Lower leg skin (tissue), 4 donors: Measurements from ENCODE around the gene CNBP. TPM values are rescaled to one million over a fixed set of nuclear protein-coding genes. Genes with fewer than 3 reads are reported as not detected.

Source experiments
- DNase-seq, 2 donors: peaks; one replicate each; pipeline ENCODE4 v3.0.0-alpha.2; 2019; ENCODE audit warnings: low spot score in 2 of 2
- H3K4me3 ChIP-seq: fragments of 200-600 bp; sonication (generic); 2 replicates; pipeline ENCODE4 v1.5.1; 2017; ENCODE audit warnings: mild to moderate bottlenecking, low read depth; ENCODE audit not compliant: poor library complexity, severe bottlenecking
- CTCF ChIP-seq, 3 donors: fragments of 450-650 bp; IDR thresholded peaks; one replicate each; pipeline ENCODE4 v1.5.1; 2016; ENCODE audit warnings: antibody characterized with exemption in 3 of 3, mild to moderate bottlenecking in 3 of 3, moderate library complexity in 2 of 3
- POLR2A ChIP-seq, 2 donors: fragments of 450-650 bp; IDR thresholded peaks; one replicate each; pipeline ENCODE4 v1.6.1; 2016 to 2017; ENCODE audit warnings: antibody characterized with exemption in 2 of 2, mild to moderate bottlenecking in 1 of 2, moderate library complexity in 1 of 2
- WGBS, 2 donors: methylation state at CpG; one replicate each; pipeline ENCODE4 v1.1.5; 2018; 5-methylcytosine and 5-hydroxymethylcytosine counted together
- intact Hi-C: fragments of 100-400 bp; cut with DNase I; formaldehyde crosslinking; loops from one replicate; pipeline ENCODE4 v1.15.0; 2023; ENCODE audit warnings: low total_unique reads
- total RNA-seq, 4 donors: library from RNA; depleted of rRNA; stranded (reverse); fragments of >200 nt; gene quantifications; one replicate each; pipeline ENCODE4 v1.1.0, GENCODE V29; 2016

The CNBP gene
- total RNA-seq, 4 donors from 2014 or later = 425 to 625 (median 493) TPM

GRCh38 chr3:129211345-129211744 lies 27.6 kb upstream of the CNBP start:
- TF ChIP-seq CTCF (IDR thresholded peaks at IDR 0.05) (no peak), POLR2A (IDR thresholded peaks at IDR 0.05) (no peak)
- H3K4me3 ChIP-seq = no peak overlapping the region
- intact Hi-C loops = no loop called here
- 64 to 72% methylated on average over 1 of the region's 1 CpG for WGBS, 2 donors
- no peak for DNase-seq

- intact Hi-C loops = no loop called here
- WGBS, 2 donors = 52 to 58% methylated on average over 4 of the region's 4 CpGs
- no peak overlapping the region for H3K4me3 ChIP-seq
- DNase-seq = no peak
- TF ChIP-seq CTCF (IDR thresholded peaks at IDR 0.05) = no peak
- no peak for TF ChIP-seq POLR2A (IDR thresholded peaks at IDR 0.05)
These were observed 23.8 kb upstream of the CNBP start for GRCh38 chr3:129207479-129207878.

GRCh38 chr3:129205109-129205832 lies 21.6 kb upstream of the CNBP start:
- H3K4me3 ChIP-seq = no peak overlapping the region
- intact Hi-C loops = no loop called here
- no peak for TF ChIP-seq POLR2A (IDR thresholded peaks at IDR 0.05)
- TF ChIP-seq CTCF (IDR thresholded peaks at IDR 0.05) = no peak
- WGBS, 2 donors = 91 to 95% methylated on average over 8 of the region's 8 CpGs
- no peak for DNase-seq

GRCh38 chr3:129204473-129204872 lies 20.8 kb upstream of the CNBP start:
- no peak for DNase-seq
- H3K4me3 ChIP-seq = no peak overlapping the region
- no peak for TF ChIP-seq CTCF (IDR thresholded peaks at IDR 0.05)
- no peak for TF ChIP-seq POLR2A (IDR thresholded peaks at IDR 0.05)
- intact Hi-C loops = no loop called here
- 42 to 47% methylated on average over 2 of the region's 2 CpGs for WGBS, 2 donors

GRCh38 chr3:129199366-129199765 lies 15.7 kb upstream of the CNBP start:
- TF ChIP-seq POLR2A (IDR thresholded peaks at IDR 0.05) = no peak
- no peak for TF ChIP-seq CTCF (IDR thresholded peaks at IDR 0.05)
- no peak for DNase-seq
- WGBS, 2 donors = 61 to 75% methylated on average over 8 of the region's 8 CpGs
- no peak overlapping the region for H3K4me3 ChIP-seq
- intact Hi-C loops = no loop called here

- 42 to 48% methylated on average over 1 of the region's 1 CpG for WGBS, 2 donors
- peak in 1 of 2 donors; percentile 37 for DNase-seq
- intact Hi-C loops = no loop called here
- TF ChIP-seq CTCF (IDR thresholded peaks at IDR 0.05) (no peak), POLR2A (IDR thresholded peaks at IDR 0.05) (no peak)
- H3K4me3 ChIP-seq = no peak overlapping the region
These were observed 13.6 kb upstream of the CNBP start for GRCh38 chr3:129197321-129197720.
